Hepatocyte (in vitro differentiated cells): ENCODE data around the gene PTN.
"Not testable (repeated sequence)": the region's sequence is repeated elsewhere in the genome, so short reads cannot be mapped to it uniquely, and the experiment has no call there.

Experiments
- EZH2 ChIP-seq: fragments of 200-600 bp; sonication (generic); IDR thresholded peaks from 2 replicates; pipeline ENCODE4 v1.6.1; 2016; ENCODE audit warnings: antibody characterized with exemption, mild to moderate bottlenecking, borderline replicate concordance
- EZH2phosphoT487 ChIP-seq: fragments of 200-600 bp; sonication (generic); IDR thresholded peaks from one replicate; pipeline ENCODE4 v1.6.1; 2018; ENCODE audit warnings: antibody characterized with exemption, mild to moderate bottlenecking, low read depth, moderate library complexity; ENCODE audit not compliant: unreplicated experiment, severe bottlenecking
- TF ChIP-seq, protein P1 (sequence below): fragments of 200-600 bp; sonication (generic); IDR thresholded peaks from 2 replicates; pipeline ENCODE4 v1.5.1; 2016; ENCODE audit warnings: antibody characterized with exemption, mild to moderate bottlenecking; ENCODE audit not compliant: poor library complexity

- TF ChIP-seq, protein P1, sequence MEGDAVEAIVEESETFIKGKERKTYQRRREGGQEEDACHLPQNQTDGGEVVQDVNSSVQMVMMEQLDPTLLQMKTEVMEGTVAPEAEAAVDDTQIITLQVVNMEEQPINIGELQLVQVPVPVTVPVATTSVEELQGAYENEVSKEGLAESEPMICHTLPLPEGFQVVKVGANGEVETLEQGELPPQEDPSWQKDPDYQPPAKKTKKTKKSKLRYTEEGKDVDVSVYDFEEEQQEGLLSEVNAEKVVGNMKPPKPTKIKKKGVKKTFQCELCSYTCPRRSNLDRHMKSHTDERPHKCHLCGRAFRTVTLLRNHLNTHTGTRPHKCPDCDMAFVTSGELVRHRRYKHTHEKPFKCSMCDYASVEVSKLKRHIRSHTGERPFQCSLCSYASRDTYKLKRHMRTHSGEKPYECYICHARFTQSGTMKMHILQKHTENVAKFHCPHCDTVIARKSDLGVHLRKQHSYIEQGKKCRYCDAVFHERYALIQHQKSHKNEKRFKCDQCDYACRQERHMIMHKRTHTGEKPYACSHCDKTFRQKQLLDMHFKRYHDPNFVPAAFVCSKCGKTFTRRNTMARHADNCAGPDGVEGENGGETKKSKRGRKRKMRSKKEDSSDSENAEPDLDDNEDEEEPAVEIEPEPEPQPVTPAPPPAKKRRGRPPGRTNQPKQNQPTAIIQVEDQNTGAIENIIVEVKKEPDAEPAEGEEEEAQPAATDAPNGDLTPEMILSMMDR = not testable (repeated sequence)
- not testable (repeated sequence) for TF ChIP-seq EZH2, EZH2phosphoT487
These were observed 161.9 kb downstream of the PTN start for GRCh38 chr7:137181619-137182018.
